D721Med (cell line): Measurements from ENCODE around the gene RGS13.

ENCODE experiments used
- DNase-seq: peaks from one replicate; pipeline ENCODE4 v3.0.0; 2011; ENCODE audit warnings: low spot score; ENCODE audit not compliant: insufficient read length
- FAIRE-seq: peaks from 2 replicates; lab custom pipeline; 2011; peaks lifted over from hg19 to GRCh38; lab: Jason Lieb, UNC
- TF ChIP-seq, protein P1 (sequence below): IDR thresholded peaks from 2 replicates; pipeline ENCODE4 v1.5.1; 2012; ENCODE audit warnings: mild to moderate bottlenecking, control low read depth; ENCODE audit not compliant: insufficient read depth; ENCODE audit errors: missing control alignments

RGS13 gene

GRCh38 chr1:192697771-192698170 is 61.8 kb downstream of the RGS13 start:
- no peak for DNase-seq
- peak; percentile 38 for FAIRE-seq
- TF ChIP-seq, protein P1, sequence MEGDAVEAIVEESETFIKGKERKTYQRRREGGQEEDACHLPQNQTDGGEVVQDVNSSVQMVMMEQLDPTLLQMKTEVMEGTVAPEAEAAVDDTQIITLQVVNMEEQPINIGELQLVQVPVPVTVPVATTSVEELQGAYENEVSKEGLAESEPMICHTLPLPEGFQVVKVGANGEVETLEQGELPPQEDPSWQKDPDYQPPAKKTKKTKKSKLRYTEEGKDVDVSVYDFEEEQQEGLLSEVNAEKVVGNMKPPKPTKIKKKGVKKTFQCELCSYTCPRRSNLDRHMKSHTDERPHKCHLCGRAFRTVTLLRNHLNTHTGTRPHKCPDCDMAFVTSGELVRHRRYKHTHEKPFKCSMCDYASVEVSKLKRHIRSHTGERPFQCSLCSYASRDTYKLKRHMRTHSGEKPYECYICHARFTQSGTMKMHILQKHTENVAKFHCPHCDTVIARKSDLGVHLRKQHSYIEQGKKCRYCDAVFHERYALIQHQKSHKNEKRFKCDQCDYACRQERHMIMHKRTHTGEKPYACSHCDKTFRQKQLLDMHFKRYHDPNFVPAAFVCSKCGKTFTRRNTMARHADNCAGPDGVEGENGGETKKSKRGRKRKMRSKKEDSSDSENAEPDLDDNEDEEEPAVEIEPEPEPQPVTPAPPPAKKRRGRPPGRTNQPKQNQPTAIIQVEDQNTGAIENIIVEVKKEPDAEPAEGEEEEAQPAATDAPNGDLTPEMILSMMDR, result no peak

DNA sequence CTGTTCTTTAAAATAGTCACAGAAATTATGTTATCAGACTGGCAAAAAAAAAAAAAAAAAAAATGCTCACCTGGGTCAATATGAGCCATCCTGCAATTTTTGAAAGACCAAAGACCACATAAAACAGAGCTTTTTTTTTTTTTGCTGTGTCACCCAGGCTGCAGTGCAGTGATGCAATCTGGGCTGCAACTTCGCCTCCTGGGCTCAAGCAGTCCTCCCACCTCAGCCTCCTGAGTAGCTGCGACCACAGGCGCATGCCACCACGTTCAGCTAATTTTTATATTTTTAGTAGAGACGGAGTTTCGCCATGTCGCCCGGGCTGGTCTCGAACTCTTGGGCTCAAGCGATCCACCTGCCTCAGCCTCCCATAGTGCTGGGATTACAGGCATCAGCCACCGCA is 62.8 kb downstream of the RGS13 start:
- TF ChIP-seq, protein P1, result no peak
- DNase-seq (no peak), FAIRE-seq (no peak)

DNA sequence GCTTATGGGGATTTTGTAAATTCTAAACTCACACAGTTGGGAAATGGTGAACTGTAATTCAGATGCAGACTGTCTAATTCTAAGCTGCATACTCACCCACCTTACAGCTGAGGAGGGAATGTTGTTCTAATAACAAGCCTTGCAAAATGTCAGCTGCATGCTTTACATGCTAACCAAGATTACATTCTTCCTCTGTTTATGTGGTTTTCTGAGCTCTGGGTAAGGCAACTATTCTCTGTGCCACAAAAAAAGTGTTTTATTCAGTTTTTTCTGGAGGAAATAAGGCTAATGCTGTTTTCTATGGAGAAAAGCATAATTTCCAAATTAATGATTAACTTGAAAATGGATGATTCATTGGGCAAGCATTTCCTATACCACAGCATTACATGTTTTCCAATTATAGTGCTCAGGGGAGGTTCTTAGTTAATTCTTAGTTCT is 64.9 kb downstream of the RGS13 start:
- DNase-seq, result no peak
- FAIRE-seq, result no peak
- TF ChIP-seq, protein P1, result no peak

DNA sequence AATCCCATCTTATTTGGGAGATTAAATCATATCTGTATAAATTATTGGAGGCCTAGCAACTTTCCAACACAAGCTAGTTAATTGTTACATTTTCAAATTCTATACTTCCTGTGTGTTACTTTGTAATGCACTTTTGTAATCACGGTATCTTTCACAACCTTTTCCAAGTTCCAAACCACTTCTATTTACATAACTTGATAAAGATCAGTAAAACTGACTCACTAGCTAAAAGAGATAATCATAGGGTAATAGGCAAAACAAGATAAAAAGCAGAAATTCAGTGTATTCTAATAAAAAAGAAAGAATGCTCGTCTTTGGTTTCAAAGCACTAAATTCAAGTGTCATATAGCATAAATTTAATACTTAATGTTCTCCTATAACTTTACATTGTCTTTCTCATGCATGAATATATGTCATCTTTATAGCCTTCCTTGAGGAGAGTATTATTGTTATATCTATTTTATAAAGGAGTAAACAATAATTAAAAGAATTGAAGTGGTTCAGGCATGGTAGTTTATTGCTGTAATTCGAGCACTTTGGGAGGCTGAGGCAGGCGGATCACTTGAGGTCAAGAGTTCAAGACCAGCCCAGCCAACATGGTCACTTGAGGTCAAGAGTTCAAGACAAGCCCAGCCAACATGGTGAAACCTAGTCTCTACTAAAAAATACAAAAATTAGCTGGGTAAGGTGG is 66.4 kb downstream of the RGS13 start:
- no peak for DNase-seq
- TF ChIP-seq, protein P1, result no peak
- FAIRE-seq, result no peak

- FAIRE-seq (peak; percentile 41), DNase-seq (no peak)
- TF ChIP-seq, protein P1, result no peak
These were observed 67.6 kb downstream of the RGS13 start for GRCh38 chr1:192703283-192704206.

- TF ChIP-seq, protein P1, result no peak
- DNase-seq (no peak), FAIRE-seq (no peak)
These were observed 69.6 kb downstream of the RGS13 start for GRCh38 chr1:192705510-192705909.
